HEK293 (cell line): Measurements from ENCODE around the gene CEBPA.

Experiments used
- CTCF ChIA-PET: fragments of 350-600 bp; formaldehyde crosslinking; extraction: SDS; loops from one replicate; lab custom pipeline; 2021; ENCODE audit warnings: antibody characterized with exemption; lab: Yijun Ruan, JAX
- POLR2A ChIA-PET: fragments of 300-600 bp; formaldehyde crosslinking; extraction: SDS; loops from one replicate; lab custom pipeline; 2020; ENCODE audit warnings: antibody characterized with exemption, inconsistent platforms; lab: Yijun Ruan, JAX
- H3K27ac ChIP-seq: fragments of 200-500 bp; sonication (Bioruptor generic); 2 replicates; pipeline ENCODE4 v1.5.1; 2014; ENCODE audit warnings: low read depth, low read length, control low read depth, inconsistent platforms; ENCODE audit errors: extremely low read depth
- H3K36me3 ChIP-seq, 2 experiments: fragments of 200-500 bp in 1 of 2; sonication (Bioruptor generic) in 1 of 2; 1 replicate in 1 of 2; 2 replicates in 1 of 2; pipeline ENCODE4 v1.5.1; 2014 to 2017; ENCODE audit warnings: inconsistent platforms in 2 of 2, low read length in 2 of 2; ENCODE audit not compliant: control insufficient read depth in 2 of 2, insufficient read depth in 1 of 2
- H3K4me1 ChIP-seq: fragments of 200-500 bp; sonication (Bioruptor generic); 2 replicates; pipeline ENCODE4 v1.5.1; 2014; ENCODE audit warnings: mild to moderate bottlenecking, low read length, inconsistent platforms; ENCODE audit not compliant: control insufficient read depth, insufficient read depth
- H3K4me3 ChIP-seq: 2 replicates; pipeline ENCODE4 v1.5.1; 2011; ENCODE audit warnings: low read depth, mild to moderate bottlenecking, control low read depth, low read length, moderate library complexity
- H3K9me3 ChIP-seq: fragments of 200-500 bp; sonication (Bioruptor generic); 2 replicates; pipeline ENCODE4 v1.5.1; 2014; ENCODE audit warnings: low read depth, low read length, inconsistent platforms; ENCODE audit not compliant: control insufficient read depth, insufficient read depth
- CTCF ChIP-seq: fragments of 450-650 bp; formaldehyde crosslinking; IDR thresholded peaks from 2 replicates; pipeline ENCODE4 v1.5.1; 2016; ENCODE audit warnings: missing biosample characterization, missing genetic modification characterization
- GLIS1 ChIP-seq: fragments of 450-650 bp; formaldehyde crosslinking; IDR thresholded peaks from 2 replicates; pipeline ENCODE4 v1.5.1; 2016; ENCODE audit warnings: missing biosample characterization, missing genetic modification characterization
- GLIS2 ChIP-seq: fragments of 450-650 bp; formaldehyde crosslinking; IDR thresholded peaks from 2 replicates; pipeline ENCODE4 v1.5.1; 2016; ENCODE audit warnings: missing biosample characterization, missing genetic modification characterization
- KLF10 ChIP-seq: fragments of 450-650 bp; IDR thresholded peaks from 2 replicates; pipeline ENCODE4 v1.5.1; 2018; ENCODE audit warnings: missing biosample characterization, mild to moderate bottlenecking, missing genetic modification characterization
- KLF7 ChIP-seq: fragments of 450-650 bp; formaldehyde crosslinking; IDR thresholded peaks from 2 replicates; pipeline ENCODE4 v1.5.1; 2016; ENCODE audit warnings: missing biosample characterization, missing genetic modification characterization, borderline replicate concordance
- PBX3 ChIP-seq: sonication (generic); formaldehyde crosslinking; IDR thresholded peaks from 2 replicates; pipeline ENCODE4 v1.8.1; 2022; ENCODE audit warnings: mild to moderate bottlenecking, moderate library complexity, missing genetic modification reagents
- SETDB1 ChIP-seq: IDR thresholded peaks from one replicate; pipeline ENCODE4 v1.6.1; 2017; ENCODE audit warnings: mild to moderate bottlenecking, low read length, moderate library complexity, mixed read lengths; ENCODE audit not compliant: insufficient read length
- WT1 ChIP-seq: fragments of 450-650 bp; formaldehyde crosslinking; IDR thresholded peaks from 2 replicates; pipeline ENCODE4 v1.5.1; 2016; ENCODE audit warnings: missing biosample characterization, missing genetic modification characterization
- ZBTB17 ChIP-seq: fragments of 450-650 bp; formaldehyde crosslinking; IDR thresholded peaks from 2 replicates; pipeline ENCODE4 v1.5.1; 2016; ENCODE audit warnings: missing biosample characterization, missing genetic modification characterization
- ZBTB21 ChIP-seq: fragments of 450-650 bp; formaldehyde crosslinking; IDR thresholded peaks from 2 replicates; pipeline ENCODE4 v1.5.1; 2017; ENCODE audit warnings: missing biosample characterization, missing genetic modification characterization
- ZFHX2 ChIP-seq: fragments of 450-650 bp; formaldehyde crosslinking; conservative IDR thresholded peaks from 2 replicates; pipeline ENCODE4 v1.5.1; 2016; ENCODE audit warnings: missing biosample characterization, missing genetic modification characterization
- ZIC2 ChIP-seq: fragments of 450-650 bp; formaldehyde crosslinking; IDR thresholded peaks from 2 replicates; pipeline ENCODE4 v1.5.1; 2016; ENCODE audit warnings: missing biosample characterization, missing genetic modification characterization
- ZNF138 ChIP-seq: fragments of 450-650 bp; formaldehyde crosslinking; IDR thresholded peaks from 2 replicates; pipeline ENCODE4 v1.5.1; 2016; ENCODE audit warnings: missing biosample characterization, missing genetic modification characterization, borderline replicate concordance
- ZNF157 ChIP-seq: fragments of 450-650 bp; formaldehyde crosslinking; IDR thresholded peaks from 2 replicates; pipeline ENCODE4 v1.5.1; 2016; ENCODE audit warnings: missing biosample characterization, missing genetic modification characterization
- ZNF24 ChIP-seq: fragments of 450-650 bp; formaldehyde crosslinking; IDR thresholded peaks from 2 replicates; pipeline ENCODE4 v1.5.1; 2016; ENCODE audit warnings: missing biosample characterization, missing genetic modification characterization
- ZNF324 ChIP-seq: fragments of 450-650 bp; formaldehyde crosslinking; IDR thresholded peaks from 2 replicates; pipeline ENCODE4 v1.5.1; 2016; ENCODE audit warnings: missing biosample characterization, missing genetic modification characterization
- ZNF335 ChIP-seq: fragments of 450-650 bp; formaldehyde crosslinking; conservative IDR thresholded peaks from 2 replicates; pipeline ENCODE4 v1.5.1; 2016; ENCODE audit warnings: missing biosample characterization, missing genetic modification characterization
- ZNF398 ChIP-seq: fragments of 450-650 bp; formaldehyde crosslinking; IDR thresholded peaks from 2 replicates; pipeline ENCODE4 v1.5.1; 2017; ENCODE audit warnings: missing biosample characterization, missing genetic modification characterization
- ZNF473 ChIP-seq: fragments of 450-650 bp; formaldehyde crosslinking; IDR thresholded peaks from 2 replicates; pipeline ENCODE4 v1.5.1; 2017; ENCODE audit warnings: missing biosample characterization, missing genetic modification characterization
- ZNF510 ChIP-seq: fragments of 450-650 bp; formaldehyde crosslinking; IDR thresholded peaks from 2 replicates; pipeline ENCODE4 v1.5.1; 2018; ENCODE audit warnings: mild to moderate bottlenecking, missing genetic modification characterization, missing biosample characterization; ENCODE audit not compliant: insufficient replicate concordance
- ZNF514 ChIP-seq: fragments of 450-650 bp; formaldehyde crosslinking; IDR thresholded peaks from 2 replicates; pipeline ENCODE4 v1.5.1; 2016; ENCODE audit warnings: missing biosample characterization, missing genetic modification characterization
- ZNF558 ChIP-seq: fragments of 450-650 bp; formaldehyde crosslinking; IDR thresholded peaks from 2 replicates; pipeline ENCODE4 v1.5.1; 2016; ENCODE audit warnings: missing biosample characterization, missing genetic modification characterization
- ZNF677 ChIP-seq: fragments of 450-650 bp; IDR thresholded peaks from 2 replicates; pipeline ENCODE4 v1.5.0; 2018; ENCODE audit warnings: missing biosample characterization, mild to moderate bottlenecking, missing genetic modification characterization, moderate library complexity
- ZNF792 ChIP-seq: fragments of 450-650 bp; formaldehyde crosslinking; IDR thresholded peaks from 2 replicates; pipeline ENCODE4 v1.5.1; 2016; ENCODE audit warnings: missing biosample characterization, missing genetic modification characterization
- ZSCAN30 ChIP-seq: fragments of 450-650 bp; IDR thresholded peaks from 2 replicates; pipeline ENCODE4 v1.5.1; 2018; ENCODE audit warnings: missing biosample characterization, mild to moderate bottlenecking, missing genetic modification characterization, moderate library complexity
- TF ChIP-seq, protein P1 (sequence below): fragments of 450-650 bp; formaldehyde crosslinking; IDR thresholded peaks from 2 replicates; pipeline ENCODE4 v1.5.1; 2016; ENCODE audit warnings: missing biosample characterization, missing genetic modification characterization
- TF ChIP-seq, protein P2 (sequence below): fragments of 450-650 bp; formaldehyde crosslinking; IDR thresholded peaks from 2 replicates; pipeline ENCODE4 v1.5.1; 2016; ENCODE audit warnings: missing biosample characterization, missing genetic modification characterization
- TF ChIP-seq, protein P3 (sequence below): fragments of 450-650 bp; formaldehyde crosslinking; IDR thresholded peaks from 2 replicates; pipeline ENCODE4 v1.5.1; 2016; ENCODE audit warnings: missing biosample characterization, missing genetic modification characterization

CEBPA gene

DNA sequence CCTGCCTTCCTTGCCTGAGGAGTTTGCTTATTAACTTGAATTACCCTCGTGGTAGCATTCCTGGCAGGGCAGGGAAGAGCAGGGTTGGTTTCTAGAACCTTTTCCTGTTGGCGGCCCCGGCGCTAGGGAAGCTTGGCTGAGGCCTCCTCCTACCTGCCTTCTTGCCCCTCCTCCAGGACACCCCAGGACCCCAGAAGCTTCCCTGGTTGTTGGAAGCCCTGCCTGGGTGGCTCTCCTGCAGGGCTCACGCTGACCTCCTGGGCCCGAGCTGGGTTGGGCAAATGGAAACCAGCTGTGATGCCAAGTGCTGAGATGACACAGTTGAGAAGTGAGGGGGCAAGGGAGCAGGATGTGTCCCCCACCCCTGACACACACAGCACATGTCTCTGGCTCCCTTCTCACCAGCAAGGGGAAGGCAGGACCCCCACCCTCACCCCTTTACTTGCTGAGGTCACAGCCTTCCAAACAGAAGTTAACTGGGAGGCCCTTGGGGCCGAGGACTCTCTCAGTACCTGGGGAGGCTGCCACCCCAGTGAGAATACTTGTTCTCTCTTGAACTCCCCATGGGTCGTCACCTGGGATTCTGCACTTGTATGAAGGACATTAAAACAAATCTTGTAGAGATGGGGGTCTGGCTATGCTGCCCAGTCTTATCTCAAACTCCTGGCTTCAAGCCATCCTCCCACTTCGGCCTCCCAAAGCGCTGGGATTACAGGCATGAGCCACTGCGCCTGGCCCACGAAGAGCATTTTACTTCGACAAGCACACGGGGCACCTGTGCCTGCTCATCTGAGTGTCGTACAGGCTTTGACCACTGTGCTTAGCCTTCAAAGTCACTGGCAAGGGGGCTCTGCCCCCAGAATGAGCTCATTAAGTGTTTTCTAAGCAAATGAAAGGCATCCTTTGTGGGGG lies 10.5 kb downstream of the CEBPA start:
- Histone ChIP-seq H3K9me3 (no peaks in the 10 kb centered on the region; the same call in 1 of the 2 replicates), H3K36me3 (no peaks in the 10 kb centered on the region), H3K4me3 (no peak overlapping the region), H3K27ac (peak overlapping the region; percentile 84; the same call in 1 of the 2 replicates), H3K4me1 (peaks cover 27% of the 10 kb centered on the region)
- CTCF ChIA-PET, result interaction anchor here (1.0 kb wide), 2 partner anchors 8 to 11 kb away, joined by 3 to 5 read pairs; partner anchors contain the start of gene CEBPA
- POLR2A ChIA-PET, result interaction anchor here (4.2 kb wide), 1 partner anchor 10 kb away, joined by 25 read pairs; the partner anchor contains the start of gene CEBPA
- TF ChIP-seq ZNF558 (tag by site-specific recombination), result 0 out of 2 replicates have a peak, but pooled peaks have one; percentile 47
- no peak for TF ChIP-seq ZNF324 (tag by site-specific recombination)
- TF ChIP-seq, protein P1, sequence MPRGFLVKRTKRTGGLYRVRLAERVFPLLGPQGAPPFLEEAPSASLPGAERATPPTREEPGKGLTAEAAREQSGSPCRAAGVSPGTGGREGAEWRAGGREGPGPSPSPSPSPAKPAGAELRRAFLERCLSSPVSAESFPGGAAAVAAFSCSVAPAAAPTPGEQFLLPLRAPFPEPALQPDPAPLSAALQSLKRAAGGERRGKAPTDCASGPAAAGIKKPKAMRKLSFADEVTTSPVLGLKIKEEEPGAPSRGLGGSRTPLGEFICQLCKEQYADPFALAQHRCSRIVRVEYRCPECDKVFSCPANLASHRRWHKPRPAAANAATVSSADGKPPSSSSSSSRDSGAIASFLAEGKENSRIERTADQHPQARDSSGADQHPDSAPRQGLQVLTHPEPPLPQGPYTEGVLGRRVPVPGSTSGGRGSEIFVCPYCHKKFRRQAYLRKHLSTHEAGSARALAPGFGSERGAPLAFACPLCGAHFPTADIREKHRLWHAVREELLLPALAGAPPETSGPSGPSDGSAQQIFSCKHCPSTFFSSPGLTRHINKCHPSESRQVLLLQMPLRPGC (tag by site-specific recombination), result no peak
- no peak for TF ChIP-seq ZNF792 (tag by site-specific recombination)
- no peak for TF ChIP-seq ZNF398 (tag by site-specific recombination)
- TF ChIP-seq ZIC2 (tag by site-specific recombination), result peak; percentile 77
- no peak for TF ChIP-seq ZNF473 (tag by site-specific recombination)
- TF ChIP-seq, protein P2, sequence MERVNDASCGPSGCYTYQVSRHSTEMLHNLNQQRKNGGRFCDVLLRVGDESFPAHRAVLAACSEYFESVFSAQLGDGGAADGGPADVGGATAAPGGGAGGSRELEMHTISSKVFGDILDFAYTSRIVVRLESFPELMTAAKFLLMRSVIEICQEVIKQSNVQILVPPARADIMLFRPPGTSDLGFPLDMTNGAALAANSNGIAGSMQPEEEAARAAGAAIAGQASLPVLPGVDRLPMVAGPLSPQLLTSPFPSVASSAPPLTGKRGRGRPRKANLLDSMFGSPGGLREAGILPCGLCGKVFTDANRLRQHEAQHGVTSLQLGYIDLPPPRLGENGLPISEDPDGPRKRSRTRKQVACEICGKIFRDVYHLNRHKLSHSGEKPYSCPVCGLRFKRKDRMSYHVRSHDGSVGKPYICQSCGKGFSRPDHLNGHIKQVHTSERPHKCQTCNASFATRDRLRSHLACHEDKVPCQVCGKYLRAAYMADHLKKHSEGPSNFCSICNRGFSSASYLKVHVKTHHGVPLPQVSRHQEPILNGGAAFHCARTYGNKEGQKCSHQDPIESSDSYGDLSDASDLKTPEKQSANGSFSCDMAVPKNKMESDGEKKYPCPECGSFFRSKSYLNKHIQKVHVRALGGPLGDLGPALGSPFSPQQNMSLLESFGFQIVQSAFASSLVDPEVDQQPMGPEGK (tag by site-specific recombination), result peak; percentile 35
- peak; percentile 90 for TF ChIP-seq GLIS1
- no peak for TF ChIP-seq ZNF24
- TF ChIP-seq KLF7 (tag by site-specific recombination), result no peak
- no peak for TF ChIP-seq ZNF157
- no peak for TF ChIP-seq KLF10 (tag by site-specific recombination)
- no peak for TF ChIP-seq ZSCAN30 (tag by site-specific recombination)
- no peak for TF ChIP-seq ZBTB21
- no peak for TF ChIP-seq CTCF (tag by site-specific recombination)
- TF ChIP-seq ZNF514 (tag by site-specific recombination), result no peak
- no peak for TF ChIP-seq ZNF510 (tag by site-specific recombination)
- no peak for TF ChIP-seq PBX3 (CRISPR knock-in tag)
- no peak for TF ChIP-seq SETDB1
- TF ChIP-seq WT1 (tag by site-specific recombination), result no peak
- TF ChIP-seq ZFHX2 (tag by site-specific recombination), result 0 out of 2 replicates have a peak, but pooled peaks have one; percentile 15
- TF ChIP-seq GLIS2 (tag by site-specific recombination), result peak; percentile 33; the same call in 1 of the 2 replicates
- peak; percentile 10; the same call in 1 of the 2 replicates for TF ChIP-seq ZNF335 (tag by site-specific recombination)
- TF ChIP-seq, protein P3, sequence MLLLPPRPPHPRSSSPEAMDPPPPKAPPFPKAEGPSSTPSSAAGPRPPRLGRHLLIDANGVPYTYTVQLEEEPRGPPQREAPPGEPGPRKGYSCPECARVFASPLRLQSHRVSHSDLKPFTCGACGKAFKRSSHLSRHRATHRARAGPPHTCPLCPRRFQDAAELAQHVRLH (tag by site-specific recombination), result 0 out of 2 replicates have a peak, but pooled peaks have one; percentile 22
- TF ChIP-seq ZNF677 (tag by site-specific recombination), result no peak
- TF ChIP-seq ZBTB17, result no peak
- TF ChIP-seq ZNF138 (tag by site-specific recombination), result no peak
